OCI-LY3 (cell line): ENCODE data around the gene MAB21L2.

Experiments used
- H2AFZ ChIP-seq: fragments of 200-600, 300-600 bp; shearing (Covaris generic); 2 replicates; pipeline ENCODE4 v1.6.0; 2014; ENCODE audit warnings: antibody characterized with exemption, low read depth, low read length
- H3K27ac ChIP-seq: fragments of 200-600, 300-600 bp; sonication (generic); 2 replicates; pipeline ENCODE4 v1.5.1; 2014; ENCODE audit warnings: mild to moderate bottlenecking, low read length, moderate library complexity, mixed read lengths
- H3K27me3 ChIP-seq: fragments of 200-600, 300-600 bp; sonication (generic); 2 replicates; pipeline ENCODE4 v1.6.1; 2014; ENCODE audit warnings: low read depth, low read length, mixed read lengths
- H3K36me3 ChIP-seq: fragments of 200-600, 300-600 bp; sonication (generic); replicated peaks from 2 replicates; pipeline ENCODE3; 2014; ENCODE audit warnings: low read depth, low read length, mixed read lengths
- H3K4me1 ChIP-seq: fragments of 300-600, 200-600 bp; sonication (generic); 2 replicates; pipeline ENCODE4 v1.6.1; 2014; ENCODE audit warnings: low read length, mixed read lengths
- H3K4me2 ChIP-seq: fragments of 200-600, 300-600 bp; sonication (generic); 2 replicates; pipeline ENCODE4 v1.6.1; 2014; ENCODE audit warnings: low read length, mixed read lengths
- H3K4me3 ChIP-seq: fragments of 300-600, 200-600 bp; sonication (generic); 2 replicates; pipeline ENCODE4 v1.5.1; 2014; ENCODE audit warnings: antibody characterized with exemption, mild to moderate bottlenecking, low read length, moderate library complexity
- H3K79me2 ChIP-seq: fragments of 300-600, 200-600 bp; shearing (Covaris generic); 2 replicates; pipeline ENCODE4 v1.6.1; 2014; ENCODE audit warnings: mild to moderate bottlenecking, low read length, mixed read lengths
- H3K9ac ChIP-seq: fragments of 300-600, 200-600 bp; shearing (Covaris generic); 2 replicates; pipeline ENCODE4 v1.6.0; 2014; ENCODE audit warnings: mild to moderate bottlenecking, low read length, moderate library complexity
- H3K9me3 ChIP-seq: fragments of 200-600, 300-600 bp; shearing (Covaris generic); 2 replicates; pipeline ENCODE4 v1.6.1; 2014; ENCODE audit warnings: low read length, mixed read lengths; ENCODE audit not compliant: insufficient read depth
- H4K20me1 ChIP-seq: fragments of 200-600, 300-600 bp; sonication (generic); 2 replicates; pipeline ENCODE4 v1.6.1; 2016; ENCODE audit warnings: low read length, mixed read lengths; ENCODE audit not compliant: insufficient read depth
- EZH2phosphoT487 ChIP-seq: fragments of 200-600 bp; shearing (Covaris generic); IDR thresholded peaks from 2 replicates; pipeline ENCODE4 v1.6.1; 2018; ENCODE audit warnings: antibody characterized with exemption, mixed run types, low read depth
- TF ChIP-seq, protein P1 (sequence below): fragments of 200-600, 300-600 bp; sonication (generic); IDR thresholded peaks from 2 replicates; pipeline ENCODE4 v1.5.1; 2014; ENCODE audit warnings: antibody characterized with exemption, low read length, low read depth

Gene MAB21L2

DNA sequence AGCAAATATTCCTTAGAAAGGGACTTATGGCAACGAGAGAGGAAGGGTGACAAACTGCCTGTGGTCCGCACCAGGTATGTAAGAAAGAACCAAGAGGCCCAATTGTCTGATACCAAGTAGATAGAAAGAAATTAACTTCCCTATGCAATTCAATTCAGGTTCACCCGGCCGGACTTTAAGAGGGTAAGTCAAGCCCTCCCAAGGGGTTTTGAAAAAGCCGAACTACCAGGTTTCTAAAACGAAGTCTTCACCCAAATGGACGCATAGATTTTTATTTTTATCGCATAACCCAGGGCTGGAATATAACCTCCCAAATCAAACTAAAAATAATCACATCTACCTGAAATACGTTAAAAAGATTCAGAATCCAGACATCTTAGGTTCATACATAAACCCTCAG lies 1.6 kb upstream of the MAB21L2 start:
- Histone ChIP-seq H3K36me3 (peaks cover 16% of the 10 kb centered on the region), H3K4me3 (no peak overlapping the region), H3K4me2 (no peak overlapping the region), H3K9ac (no peak overlapping the region), H4K20me1 (no peaks in the 10 kb centered on the region), H3K27me3 (no peaks in the 10 kb centered on the region), H3K9me3 (no peaks in the 10 kb centered on the region), H3K4me1 (peaks cover 14% of the 10 kb centered on the region), H3K27ac (no peak overlapping the region), H2AFZ (no peak overlapping the region), H3K79me2 (no peaks in the 10 kb centered on the region)
- TF ChIP-seq, protein P1, sequence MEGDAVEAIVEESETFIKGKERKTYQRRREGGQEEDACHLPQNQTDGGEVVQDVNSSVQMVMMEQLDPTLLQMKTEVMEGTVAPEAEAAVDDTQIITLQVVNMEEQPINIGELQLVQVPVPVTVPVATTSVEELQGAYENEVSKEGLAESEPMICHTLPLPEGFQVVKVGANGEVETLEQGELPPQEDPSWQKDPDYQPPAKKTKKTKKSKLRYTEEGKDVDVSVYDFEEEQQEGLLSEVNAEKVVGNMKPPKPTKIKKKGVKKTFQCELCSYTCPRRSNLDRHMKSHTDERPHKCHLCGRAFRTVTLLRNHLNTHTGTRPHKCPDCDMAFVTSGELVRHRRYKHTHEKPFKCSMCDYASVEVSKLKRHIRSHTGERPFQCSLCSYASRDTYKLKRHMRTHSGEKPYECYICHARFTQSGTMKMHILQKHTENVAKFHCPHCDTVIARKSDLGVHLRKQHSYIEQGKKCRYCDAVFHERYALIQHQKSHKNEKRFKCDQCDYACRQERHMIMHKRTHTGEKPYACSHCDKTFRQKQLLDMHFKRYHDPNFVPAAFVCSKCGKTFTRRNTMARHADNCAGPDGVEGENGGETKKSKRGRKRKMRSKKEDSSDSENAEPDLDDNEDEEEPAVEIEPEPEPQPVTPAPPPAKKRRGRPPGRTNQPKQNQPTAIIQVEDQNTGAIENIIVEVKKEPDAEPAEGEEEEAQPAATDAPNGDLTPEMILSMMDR, result no peak

DNA sequence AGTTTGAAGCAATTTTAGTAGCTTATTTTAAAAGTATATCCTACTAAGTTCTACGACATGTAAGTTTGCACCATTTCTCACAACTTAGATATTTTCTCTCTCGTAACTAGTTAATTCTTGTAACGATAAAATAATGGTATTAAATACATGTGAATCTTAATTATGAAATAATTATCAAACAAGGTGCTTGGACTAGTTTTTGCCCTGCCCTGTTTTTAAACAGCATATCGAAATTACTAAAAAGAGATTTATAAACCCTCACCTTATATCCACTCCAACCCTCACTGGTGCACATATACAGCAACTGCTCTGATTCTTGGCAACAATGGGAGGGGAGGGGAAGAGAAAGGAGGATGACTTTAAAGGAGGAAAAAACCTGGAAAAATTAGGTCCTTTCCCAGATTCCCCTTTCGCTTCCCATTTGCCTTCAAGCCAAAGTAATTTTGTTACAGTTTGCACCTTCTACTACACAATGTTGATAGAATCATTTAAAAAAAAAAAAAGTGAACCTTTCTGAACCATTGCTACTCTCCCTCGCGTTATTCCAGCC lies 820 bp upstream of the MAB21L2 start:
- Histone ChIP-seq H2AFZ (no peak overlapping the region), H3K4me1 (peaks cover 14% of the 10 kb centered on the region), H3K36me3 (peaks cover 16% of the 10 kb centered on the region), H3K4me2 (no peak overlapping the region), H3K4me3 (no peak overlapping the region), H3K79me2 (no peaks in the 10 kb centered on the region), H3K27ac (no peak overlapping the region), H3K27me3 (no peaks in the 10 kb centered on the region), H3K9ac (no peak overlapping the region), H3K9me3 (no peaks in the 10 kb centered on the region), H4K20me1 (no peaks in the 10 kb centered on the region)
- TF ChIP-seq, protein P1, result no peak
- no peak for TF ChIP-seq EZH2phosphoT487

DNA sequence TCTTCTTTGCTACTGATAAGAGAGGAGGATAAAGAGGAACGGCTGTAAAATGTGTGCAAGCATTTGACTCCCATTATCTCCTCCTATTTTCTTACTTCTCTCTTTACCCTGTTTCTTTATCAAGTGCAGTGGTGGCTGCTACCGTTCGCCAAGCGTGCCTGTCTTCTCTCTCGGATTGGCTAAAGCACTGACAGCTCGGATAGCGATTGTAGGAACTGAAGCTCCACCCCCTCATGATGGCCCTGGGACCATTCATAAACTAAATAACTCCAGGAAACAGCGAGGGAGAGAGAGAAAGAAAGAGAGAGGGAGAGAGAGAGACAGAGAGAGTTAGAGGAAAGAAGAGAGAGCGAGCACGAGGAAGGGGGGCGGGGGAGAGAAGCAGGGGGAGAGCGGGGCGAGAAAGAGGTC lies 305 bp upstream of the MAB21L2 start:
- no peak overlapping the region for H3K4me3 ChIP-seq

DNA sequence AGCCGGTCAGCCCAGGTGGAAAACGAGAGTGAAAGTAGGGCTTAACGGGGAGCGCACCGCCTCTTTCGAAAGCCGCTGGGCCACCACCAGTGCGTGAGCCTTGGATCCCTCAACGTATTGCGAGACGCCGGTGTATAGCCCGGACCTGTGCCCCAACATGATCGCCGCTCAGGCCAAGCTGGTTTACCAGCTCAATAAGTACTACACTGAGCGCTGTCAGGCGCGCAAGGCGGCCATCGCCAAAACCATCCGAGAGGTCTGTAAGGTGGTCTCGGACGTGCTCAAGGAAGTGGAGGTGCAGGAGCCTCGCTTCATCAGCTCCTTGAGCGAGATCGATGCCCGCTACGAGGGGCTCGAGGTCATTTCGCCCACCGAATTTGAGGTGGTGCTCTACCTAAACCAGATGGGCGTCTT lies 929 bp downstream of the MAB21L2 start:
- H3K9ac ChIP-seq, result no peak overlapping the region
- no peaks in the 10 kb centered on the region for H4K20me1 ChIP-seq
- peaks cover 16% of the 10 kb centered on the region for H3K36me3 ChIP-seq
- H3K4me2 ChIP-seq, result no peak overlapping the region
- H3K79me2 ChIP-seq, result no peaks in the 10 kb centered on the region
- no peaks in the 10 kb centered on the region for H3K27me3 ChIP-seq
- peaks cover 12% of the 10 kb centered on the region for H3K4me1 ChIP-seq
- TF ChIP-seq, protein P1, result no peak
- no peak for TF ChIP-seq EZH2phosphoT487
- H2AFZ ChIP-seq, result no peak overlapping the region
- no peak overlapping the region for H3K4me3 ChIP-seq
- H3K9me3 ChIP-seq, result no peaks in the 10 kb centered on the region
- no peak overlapping the region for H3K27ac ChIP-seq

More for the DNA sequence above, 305 bp upstream of the MAB21L2 start:
- Histone ChIP-seq H3K27ac (no peak overlapping the region), H4K20me1 (no peaks in the 10 kb centered on the region), H3K4me2 (no peak overlapping the region), H3K36me3 (peaks cover 16% of the 10 kb centered on the region), H2AFZ (no peak overlapping the region), H3K9ac (no peak overlapping the region), H3K4me1 (peaks cover 14% of the 10 kb centered on the region), H3K27me3 (no peaks in the 10 kb centered on the region), H3K79me2 (no peaks in the 10 kb centered on the region), H3K9me3 (no peaks in the 10 kb centered on the region)
- no peak for TF ChIP-seq EZH2phosphoT487
- TF ChIP-seq, protein P1, result no peak
